Cerebellar cortex (tissue), 1 donor: ENCODE data around the gene ZNF286A.
"Not testable (repeated sequence)": the region's sequence is repeated elsewhere in the genome, so short reads cannot be mapped to it uniquely, and the experiment has no call there.

Experiments
- DNase-seq: peaks from one replicate; pipeline ENCODE4 v3.0.0-alpha.2; 2015; ENCODE audit warnings: low spot score

ZNF286A gene

GRCh38 chr17:15699937-15700336, 385 bp downstream of the ZNF286A start:
- not testable (repeated sequence) for DNase-seq

DNA sequence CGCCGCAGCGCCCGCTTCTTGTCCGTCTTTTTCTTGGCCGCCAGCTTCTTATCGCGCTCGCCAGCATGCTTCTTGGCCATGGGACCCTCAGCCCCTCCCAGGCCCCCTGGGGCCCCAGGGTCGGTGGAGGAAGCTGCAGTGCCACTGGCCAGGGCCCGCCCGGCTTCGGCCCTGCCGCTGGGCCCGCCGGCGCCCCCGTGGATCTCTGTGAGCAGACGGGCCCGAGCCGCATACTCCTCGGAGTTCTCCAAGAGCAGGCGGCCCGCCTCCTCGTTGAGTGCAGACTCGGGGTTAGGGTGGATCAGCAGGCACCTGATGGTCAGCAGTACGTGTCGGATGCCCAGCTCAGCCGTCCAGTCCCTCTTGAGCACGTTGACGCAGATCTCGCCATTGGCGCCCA, 4.7 kb downstream of the ZNF286A start:
- not testable (repeated sequence) for DNase-seq

GRCh38 chr17:15704813-15705212, 5.3 kb downstream of the ZNF286A start:
- DNase-seq: not testable (repeated sequence)

GRCh38 chr17:15708879-15709278, 9.3 kb downstream of the ZNF286A start:
- DNase-seq: not testable (repeated sequence)

- DNase-seq: not testable (repeated sequence)
Measured at GRCh38 chr17:15716601-15717563, 17.3 kb downstream of the ZNF286A start.

DNA sequence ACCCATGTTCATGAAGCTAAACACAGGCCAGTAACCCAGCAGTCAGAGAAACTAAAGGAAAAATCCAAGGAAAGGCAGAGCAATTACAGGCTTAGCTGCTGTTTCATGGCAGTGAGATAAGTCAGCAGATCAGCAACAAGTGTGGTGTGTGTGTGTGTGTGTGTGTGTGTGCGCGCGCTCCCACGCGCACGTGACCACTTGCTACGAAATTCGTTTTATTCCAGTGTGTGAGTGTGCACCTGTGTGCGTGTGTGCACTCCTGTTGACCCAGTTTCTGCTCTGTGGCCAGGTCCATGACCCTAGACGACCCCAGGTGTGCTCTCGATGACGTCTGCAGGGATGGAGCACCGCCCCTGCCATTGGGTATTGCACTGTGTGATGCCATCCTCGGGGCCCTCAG, 31.0 kb downstream of the ZNF286A start:
- not testable (repeated sequence) for DNase-seq

- not testable (repeated sequence) for DNase-seq
Measured at GRCh38 chr17:15731900-15732299, 32.3 kb downstream of the ZNF286A start, which contains the start of gene TBC1D26. TBC1D26 (plus strand) TSS chr17:15732283; CDS start chr17:15735349, 3,066 bp downstream.

DNA sequence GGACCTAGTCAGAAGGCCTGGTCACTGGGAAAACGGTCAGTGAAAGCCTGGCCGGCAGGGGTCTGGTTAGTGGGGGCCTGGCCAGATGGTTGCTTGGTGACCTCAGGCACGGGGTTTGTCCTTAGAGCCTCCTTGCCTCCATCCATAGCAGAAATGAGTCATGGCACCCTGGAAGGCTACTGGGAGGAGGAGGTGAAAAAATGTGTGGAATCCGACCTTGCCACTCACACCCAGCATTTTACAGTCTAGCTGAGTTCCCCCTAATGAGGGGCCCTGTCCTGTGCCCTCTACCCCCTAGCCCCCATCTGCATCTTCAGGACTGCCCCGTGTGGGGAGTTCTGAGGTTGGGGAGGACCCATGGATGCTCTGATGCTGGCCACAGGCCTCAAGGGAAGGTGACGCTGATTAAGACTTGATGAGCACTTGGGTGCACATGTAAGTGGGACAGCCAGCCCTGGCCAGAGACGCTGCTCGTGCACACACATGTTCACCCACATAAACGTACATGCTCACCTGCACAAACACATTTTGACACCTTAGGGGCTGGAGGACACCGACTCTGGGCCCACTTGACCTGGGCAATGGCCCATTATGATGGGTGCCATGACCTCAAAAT, 33.7 kb downstream of the ZNF286A start:
- DNase-seq: not testable (repeated sequence)

DNA sequence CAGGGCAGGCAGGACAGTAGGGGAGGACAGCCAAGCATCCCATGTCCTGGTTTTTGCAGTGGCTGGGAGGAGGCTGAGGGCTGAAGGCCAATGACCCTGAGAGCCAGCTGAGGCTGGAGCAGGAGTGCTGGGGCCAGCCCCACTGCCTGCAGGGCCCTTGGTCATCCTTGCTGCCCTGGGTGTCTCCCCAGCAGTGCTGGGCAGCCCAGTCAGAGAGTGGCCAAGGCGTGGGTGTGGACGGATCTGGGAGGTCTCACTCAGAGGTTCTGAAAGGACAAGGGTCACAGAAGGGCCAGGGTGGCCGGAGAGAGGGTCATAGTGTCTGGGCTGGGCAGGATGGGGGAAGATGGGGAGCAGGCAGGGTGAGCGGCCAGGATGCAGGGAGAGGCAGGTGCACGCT, 37.0 kb downstream of the ZNF286A start:
- not testable (repeated sequence) for DNase-seq

DNA sequence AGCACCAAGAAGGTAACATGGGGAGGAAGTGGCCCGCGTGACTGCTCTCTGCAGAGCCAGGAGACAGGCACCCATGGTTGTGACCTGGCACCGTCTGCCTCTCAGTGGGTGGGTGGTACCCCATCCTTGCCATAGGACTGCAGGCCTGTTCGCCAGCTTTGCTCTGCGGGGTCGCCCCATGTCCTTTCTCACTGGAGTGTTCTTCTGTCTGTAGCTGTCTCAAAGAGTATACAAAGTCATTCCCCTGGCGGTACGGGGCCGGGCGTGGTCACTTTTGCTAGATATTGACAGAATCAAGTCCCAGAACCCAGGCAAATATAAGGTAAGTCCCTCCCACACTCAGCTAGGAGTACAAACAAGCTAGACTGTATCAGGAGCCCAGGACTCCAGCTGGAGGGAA, 38.5 kb downstream of the ZNF286A start:
- DNase-seq: no peak

DNA sequence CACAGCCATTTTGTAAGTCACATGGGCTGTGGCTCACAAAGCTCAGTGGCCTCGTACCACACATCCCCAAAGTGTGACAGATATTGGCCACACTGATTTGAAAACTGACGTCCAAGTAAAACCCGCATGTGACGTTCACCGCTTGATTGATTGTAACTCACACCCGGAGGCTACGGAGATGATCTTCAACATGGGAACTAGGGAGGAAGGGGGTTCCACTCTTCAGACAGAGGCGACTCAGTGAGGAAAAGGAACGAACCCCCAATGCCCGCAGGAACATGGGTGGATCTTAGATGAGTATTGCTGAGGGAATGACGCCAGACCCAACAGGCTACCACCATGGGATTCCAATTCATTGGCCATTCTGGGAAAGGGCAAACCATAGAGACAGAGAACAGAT, 39.7 kb downstream of the ZNF286A start:
- DNase-seq: not testable (repeated sequence)

DNA sequence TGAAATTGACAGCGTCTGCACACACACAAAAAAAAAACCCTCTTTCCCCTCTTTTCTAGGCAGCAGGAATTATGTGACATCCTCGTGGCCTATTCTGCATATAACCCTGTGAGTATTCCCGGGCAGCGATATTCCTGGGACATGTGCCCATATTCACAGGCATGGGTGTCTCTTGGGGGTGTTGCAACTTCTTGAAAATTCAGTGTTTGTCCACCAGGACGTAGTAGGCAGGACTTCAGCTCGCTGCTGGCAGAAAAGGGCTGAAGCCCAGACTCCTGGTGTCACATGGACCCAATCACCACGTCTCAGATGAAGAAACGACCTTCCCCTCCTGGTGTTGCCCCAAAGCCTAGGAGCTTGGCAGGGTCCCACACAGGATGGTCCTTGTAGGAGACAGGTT, 40.5 kb downstream of the ZNF286A start:
- not testable (repeated sequence) for DNase-seq

DNA sequence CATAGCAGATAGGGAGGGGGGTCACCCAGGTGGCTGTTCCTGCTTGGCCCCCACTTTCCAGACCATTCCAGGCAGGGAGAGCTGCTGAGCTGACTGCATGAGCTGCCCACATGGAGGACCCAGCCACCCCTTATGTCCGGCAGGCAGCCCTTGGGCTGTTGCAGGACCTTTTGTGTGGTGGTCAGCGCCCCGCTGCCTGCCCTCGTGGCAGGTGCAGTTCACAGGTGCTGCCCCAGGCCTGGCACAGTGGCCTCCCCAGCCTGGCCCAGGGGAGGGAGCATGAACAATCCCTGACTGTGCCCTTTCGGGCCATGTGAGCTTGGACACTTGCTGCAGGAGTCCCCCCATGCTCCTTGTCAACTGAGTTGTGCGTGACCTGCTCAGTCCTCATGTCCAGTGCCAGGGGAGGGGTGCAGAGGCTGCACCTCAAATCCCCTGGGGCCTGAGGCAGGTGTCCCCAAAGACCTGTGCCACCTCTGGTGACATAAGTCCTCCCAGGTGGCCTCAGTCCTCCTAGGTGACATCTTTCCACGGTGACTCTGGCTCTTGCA, 41.1 kb downstream of the ZNF286A start:
- DNase-seq: no peak

GRCh38 chr17:15741624-15742023, 42.1 kb downstream of the ZNF286A start:
- DNase-seq: no peak

DNA sequence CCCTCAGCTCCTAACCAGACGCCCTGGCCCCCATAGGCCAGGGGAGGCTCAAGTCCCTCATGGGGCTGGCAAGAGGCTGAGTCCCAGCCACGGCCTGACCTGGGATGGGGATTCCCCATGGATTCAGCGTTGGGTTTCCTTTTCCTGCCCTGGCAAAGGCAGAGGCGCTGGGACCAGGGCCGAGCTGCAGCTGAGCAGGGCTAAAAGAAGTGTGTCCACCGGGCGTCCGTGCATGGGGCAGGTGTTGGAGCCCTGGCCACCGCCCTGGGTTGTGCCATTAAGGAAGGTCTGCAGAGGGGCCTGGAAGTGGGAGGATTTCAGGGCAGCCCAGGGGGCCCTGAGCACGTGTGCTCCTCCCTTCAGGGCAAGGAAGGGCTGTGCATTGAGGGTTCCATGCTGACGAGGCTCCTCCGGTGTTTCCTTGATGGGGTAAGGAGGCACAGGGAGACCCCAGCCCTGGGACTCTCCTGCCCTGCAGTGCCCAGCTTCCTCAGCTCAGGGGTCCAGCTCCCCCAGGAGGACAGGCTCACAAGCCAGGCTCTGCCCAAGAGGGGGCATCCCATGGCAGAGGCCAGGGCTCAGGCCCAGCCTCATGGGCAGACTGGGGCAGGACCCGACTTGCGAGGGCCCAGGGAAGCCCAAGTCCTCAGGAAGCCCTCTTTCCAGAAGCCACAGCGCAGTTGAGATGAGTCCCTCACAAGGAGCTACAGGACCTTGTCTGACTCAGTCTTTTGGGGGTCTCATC, 42.7 kb downstream of the ZNF286A start:
- no peak for DNase-seq

- DNase-seq: no peak
Measured at GRCh38 chr17:15742921-15743320, 43.4 kb downstream of the ZNF286A start.

- DNase-seq: no peak
Measured at GRCh38 chr17:15744074-15744676, 44.6 kb downstream of the ZNF286A start.

GRCh38 chr17:15744885-15745284, 45.3 kb downstream of the ZNF286A start:
- no peak for DNase-seq

- not testable (repeated sequence) for DNase-seq
Measured at GRCh38 chr17:15749403-15749802, 49.9 kb downstream of the ZNF286A start.

DNA sequence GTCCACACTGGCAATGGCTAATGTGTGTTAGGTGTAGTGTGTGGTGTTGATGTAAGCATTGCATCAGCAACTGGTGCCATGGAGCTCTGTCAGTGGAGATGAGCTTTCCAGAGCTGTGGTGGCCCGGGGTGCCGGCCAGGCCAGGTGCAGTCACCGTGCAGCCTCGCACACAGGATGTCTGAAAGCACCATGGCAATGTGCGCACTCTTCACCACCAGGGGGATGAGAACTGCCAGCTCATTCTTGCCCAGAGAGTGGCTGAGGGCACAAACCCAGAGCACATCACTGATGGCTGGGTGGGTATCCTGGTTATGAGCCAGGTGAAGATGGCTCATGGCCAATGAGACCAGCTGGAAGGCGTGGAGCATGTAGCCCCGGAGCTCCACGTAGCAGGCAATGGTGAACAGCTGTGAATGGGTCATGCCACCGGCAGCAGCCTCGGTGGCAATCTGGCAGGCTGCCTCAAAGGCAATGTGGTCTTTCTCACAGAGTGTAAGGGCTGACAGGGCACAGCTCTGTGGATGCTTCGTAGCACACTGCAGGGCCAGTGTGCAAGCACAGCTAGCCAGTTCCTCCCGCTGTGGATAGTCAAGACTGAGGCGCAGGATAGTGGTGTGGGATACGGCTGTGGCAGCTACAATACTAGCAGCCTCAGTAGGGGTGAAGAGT, 69.4 kb downstream of the ZNF286A start:
- not testable (repeated sequence) for DNase-seq
